GM23248 (cell line): ENCODE data around the gene ETV5.

Experiments used
- EZH2 ChIP-seq: fragments of 200-600 bp; sonication (generic); IDR thresholded peaks from 2 replicates; pipeline ENCODE4 v1.6.1; 2018; ENCODE audit warnings: antibody characterized with exemption, mild to moderate bottlenecking; ENCODE audit not compliant: insufficient read depth, poor library complexity, severe bottlenecking
- EZH2phosphoT487 ChIP-seq: fragments of 200-600 bp; sonication (generic); IDR thresholded peaks from 2 replicates; pipeline ENCODE4 v1.6.1; 2018; ENCODE audit warnings: antibody characterized with exemption, moderate library complexity, mild to moderate bottlenecking, low read depth; ENCODE audit not compliant: insufficient read depth

- TF ChIP-seq EZH2phosphoT487 (no peak), EZH2 (no peak)
These were observed 105.9 kb downstream of the ETV5 start for GRCh38 chr3:186002884-186003472.
